OCI-M1 (cell line): ENCODE results near the gene TFF3.

Experiments
- DNase-seq: peaks from one replicate; lab custom pipeline; 2025; lab: John Stamatoyannopoulos, UW

The TFF3 gene

DNA sequence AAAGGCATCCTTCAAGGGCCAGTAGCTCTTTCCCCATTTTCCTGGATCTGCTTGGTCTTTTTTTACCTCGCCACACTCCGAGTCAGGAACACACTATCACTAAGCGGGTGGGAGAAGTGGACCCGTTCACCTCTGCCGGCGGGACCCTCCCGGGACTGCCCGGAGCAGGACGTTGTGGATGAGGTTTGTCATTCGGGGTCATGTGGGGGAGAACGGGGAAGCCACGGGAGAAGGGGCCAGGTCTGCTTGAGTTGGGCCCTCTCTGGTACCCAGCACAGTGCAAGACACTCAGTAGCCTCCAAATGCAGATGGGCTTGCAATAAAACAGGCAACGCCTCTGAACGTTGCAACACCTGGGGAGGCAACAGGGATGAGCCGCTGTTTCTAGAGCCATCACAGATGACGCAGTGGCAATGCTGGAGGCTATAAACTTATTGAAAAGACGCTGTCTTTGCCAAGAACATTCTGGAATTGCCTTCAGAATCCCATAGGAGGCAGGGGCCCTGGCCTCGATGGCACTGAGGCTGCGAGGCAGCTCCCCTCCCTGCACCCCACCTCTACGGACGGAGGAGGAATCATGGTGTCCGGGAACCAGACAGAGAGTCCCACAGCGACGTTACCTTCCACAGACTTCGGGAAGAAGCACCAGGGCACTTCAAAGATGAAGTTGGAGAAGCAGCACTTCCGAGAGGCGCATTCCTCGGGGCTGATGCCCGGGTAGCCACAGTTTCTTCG, 31.8 kb upstream of the TFF3 start:
- DNase-seq, result no peak

DNA sequence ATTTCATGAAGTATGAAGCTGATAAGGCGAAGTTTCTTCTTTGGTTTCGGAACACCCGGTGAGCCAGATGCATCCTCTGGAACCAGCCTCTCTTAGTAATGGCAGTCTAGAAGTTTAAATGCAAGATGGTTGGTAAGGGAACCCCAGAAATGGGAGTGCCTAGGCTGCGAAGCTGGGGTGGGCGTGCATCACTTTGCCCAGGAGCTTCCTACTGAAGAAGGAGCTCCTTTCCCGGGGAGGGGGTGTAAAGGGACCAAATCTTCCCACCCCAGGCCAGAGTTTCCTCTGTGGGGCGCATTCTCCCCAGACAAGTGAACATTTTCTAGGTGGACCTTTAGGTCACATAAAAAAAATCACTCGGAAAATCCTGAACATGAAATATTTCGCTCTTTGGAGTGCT, 31.2 kb upstream of the TFF3 start:
- DNase-seq, result no peak

DNA sequence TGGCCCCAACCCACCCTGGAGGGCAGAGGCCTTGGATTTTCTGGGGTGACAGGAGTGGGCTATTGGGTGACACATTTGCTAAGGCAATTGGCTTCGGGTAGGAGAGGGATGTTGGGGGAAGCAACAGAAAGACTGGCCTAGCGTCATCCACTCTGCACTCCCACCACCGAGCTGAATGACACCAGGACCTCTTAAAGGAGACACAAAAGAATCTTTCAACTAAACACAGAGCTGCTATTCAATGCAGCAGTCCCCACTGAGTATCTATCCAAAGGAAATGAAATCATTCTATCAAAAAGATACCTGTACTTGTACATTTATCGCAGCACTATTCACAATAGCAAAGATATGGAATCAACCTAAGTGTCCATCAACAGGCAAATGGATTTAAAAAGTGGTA, 29.4 kb upstream of the TFF3 start:
- DNase-seq, result no peak

DNA sequence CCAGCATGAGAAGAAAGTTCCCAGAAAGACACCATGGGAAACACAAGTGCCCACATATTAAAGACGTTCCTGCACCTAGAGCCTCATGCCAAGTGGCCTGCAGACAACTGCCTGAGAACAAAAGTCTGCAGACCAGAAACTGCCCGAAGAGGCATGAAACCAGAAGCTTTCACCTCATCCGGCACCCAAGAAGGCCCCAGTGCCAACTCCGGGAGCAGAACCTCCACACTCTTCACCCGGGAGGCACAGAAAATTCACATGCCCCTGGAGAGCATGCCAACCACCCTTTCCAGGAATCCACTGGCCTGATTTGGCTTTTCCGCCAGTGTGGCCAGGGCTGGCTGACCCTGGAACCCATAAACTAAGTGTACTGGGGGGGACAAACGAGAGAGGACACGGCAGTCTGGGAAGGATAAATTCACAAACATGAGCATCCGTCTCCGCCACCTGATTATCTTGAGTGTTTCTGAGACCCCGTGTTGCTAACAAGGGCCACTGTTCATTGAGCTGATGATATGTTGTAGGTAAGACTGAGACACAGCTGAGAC, 28.8 kb upstream of the TFF3 start:
- no peak for DNase-seq

DNA sequence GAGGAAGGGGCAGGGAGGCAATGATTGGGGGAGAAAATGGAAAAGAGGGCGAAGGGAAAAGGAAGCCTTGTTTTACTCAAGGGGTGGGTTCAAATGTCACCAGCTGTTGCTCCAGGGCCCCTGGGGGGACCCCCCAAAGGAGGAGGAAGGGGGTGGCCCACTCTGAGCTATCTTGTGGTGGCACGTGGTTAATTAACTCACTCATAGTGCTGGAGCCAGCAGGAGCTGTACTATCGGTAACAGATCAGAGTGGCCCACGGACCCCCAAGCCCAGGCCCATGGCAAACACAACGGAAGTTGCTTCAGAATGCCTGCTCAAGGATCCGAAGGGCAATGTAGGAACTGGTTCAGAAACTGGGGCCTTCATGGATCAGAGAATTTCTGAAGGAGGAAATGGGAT, 28.3 kb upstream of the TFF3 start:
- no peak for DNase-seq

DNA sequence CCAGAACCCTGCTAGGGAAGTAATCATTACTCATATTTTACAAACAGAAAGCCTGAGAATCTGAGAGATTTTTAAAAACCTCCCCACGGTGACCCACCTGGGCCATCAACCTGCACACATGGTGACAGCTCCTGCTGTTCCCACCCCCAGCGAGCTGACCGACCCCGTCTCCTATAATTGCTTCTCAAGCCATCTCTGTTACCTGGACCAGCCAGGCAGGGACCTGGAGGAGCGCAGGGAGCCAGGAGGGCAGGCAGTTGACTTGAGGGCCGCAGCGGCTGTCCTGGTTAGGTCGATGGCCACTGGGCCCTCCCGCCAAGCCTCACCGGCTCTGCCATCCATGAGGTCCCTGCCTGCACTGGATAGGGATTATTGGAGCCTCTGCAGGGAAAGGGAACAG, 27.9 kb upstream of the TFF3 start:
- DNase-seq, result no peak

DNA sequence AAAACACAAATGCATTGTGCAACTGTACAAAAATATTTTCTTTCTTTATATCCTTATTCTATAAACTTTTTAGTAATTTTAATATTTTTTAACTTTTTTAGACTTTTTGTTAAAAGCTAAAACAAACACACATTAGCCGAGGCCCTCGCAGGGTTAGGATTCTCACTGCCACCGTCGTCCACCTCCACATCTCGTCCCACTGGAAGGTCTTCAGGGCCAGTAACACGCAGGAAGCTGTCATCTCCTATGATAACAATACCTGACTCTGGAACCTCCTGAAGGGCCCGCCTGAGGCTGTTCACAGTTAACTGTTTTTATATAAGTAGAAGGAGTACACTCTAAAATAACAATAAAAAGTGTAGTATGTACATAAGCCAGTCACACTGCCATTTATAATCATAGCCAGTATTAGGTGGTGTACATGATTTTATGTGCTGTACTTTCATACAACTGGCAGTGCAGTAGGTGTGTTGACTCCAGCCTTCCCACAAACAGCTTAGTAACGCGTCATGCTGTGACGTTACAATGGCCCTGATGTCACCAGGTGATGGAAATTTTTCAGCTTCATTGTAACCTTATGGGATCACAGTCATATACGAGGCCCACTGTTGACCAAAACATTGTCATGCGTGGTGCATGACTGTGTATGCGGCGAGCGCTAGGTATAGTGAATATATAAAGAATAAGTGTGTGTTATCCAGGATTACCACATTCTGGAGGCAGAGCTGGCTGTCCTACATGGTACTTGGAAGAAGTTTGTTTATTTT, 26.8 kb upstream of the TFF3 start:
- no peak for DNase-seq

DNA sequence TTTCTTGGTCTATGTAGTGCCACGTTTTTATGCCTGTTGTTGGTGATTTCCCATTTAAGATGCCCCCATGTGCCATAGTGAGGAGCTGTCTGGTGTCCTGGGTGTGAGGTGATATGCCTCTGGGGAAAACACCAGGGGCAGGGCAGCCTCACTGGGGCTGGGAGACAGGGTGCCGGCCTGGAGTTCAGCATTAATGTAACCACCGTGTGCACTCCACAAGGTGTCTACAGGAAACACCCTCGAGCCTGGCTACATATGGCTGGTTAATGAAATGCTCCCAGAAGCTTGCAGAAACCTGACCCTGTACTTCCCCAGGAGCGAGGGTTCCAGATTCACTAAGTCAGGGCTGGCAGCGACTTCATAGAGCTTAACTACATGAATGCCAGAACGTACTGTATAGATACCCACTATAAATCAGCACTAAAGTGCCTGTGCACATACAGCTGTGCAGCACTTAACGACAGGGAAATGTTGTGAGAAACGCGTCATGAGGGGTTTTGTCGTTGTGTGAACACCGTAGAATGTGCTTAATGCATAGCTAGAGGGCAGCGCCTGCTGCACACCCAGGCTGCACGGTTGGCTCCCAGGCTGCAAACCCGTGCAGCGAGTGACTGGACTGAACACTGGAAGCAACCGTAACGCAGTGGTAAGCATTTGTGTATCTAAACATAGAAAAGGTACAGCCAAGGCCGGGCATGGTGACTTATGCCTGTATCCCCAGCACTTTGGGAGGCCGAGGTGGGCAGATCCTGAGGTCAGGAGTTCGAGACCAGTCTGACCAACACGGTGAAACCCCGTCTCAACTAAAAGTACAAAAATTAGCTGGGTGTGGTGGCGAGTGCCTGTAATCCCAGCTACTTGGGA, 25.2 kb upstream of the TFF3 start:
- no peak for DNase-seq

DNA sequence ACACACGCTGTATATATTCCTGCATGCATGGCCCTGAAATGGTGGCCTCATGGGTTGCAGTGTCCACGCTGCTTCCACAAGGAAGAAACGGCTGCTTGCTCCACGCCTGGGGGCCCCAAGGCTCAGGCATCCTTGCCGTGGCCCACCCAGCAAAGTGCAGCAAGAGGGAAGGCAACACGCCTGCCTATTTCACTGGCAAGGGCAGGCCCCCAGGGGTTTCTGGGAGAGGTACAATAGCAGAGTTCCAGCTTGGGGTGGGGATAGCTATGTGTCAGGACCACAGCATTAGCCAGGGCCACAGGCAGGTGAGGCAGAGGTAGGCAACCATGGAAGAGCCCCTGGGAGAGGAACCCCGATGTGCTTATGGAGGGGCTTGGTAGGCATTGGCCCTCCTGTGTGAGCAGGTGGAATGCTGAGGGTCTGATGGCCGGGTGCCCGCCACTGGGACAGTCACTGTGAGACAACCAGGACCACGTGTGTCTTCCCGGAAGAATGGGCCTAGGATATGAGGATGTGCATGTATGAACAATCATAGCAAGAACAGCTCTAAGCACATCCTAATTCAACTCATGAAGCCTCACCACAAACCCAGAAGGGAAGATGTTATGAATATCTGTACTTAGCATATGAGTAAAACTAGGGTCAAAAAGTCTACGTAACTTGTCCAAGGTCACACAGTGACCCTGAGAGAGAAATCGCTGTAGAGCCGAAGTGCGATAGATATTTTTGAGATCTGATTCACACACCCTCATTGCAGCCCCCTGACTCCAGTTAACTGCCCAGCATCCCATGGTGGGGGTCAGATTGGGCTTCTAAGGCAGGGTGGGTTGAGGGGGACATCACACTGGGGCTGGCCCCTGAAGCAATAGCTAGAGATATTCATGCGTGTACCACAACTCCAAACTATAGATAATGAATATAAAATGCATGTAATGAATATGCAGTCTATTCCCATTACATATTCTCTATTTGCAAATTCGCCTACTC, 23.8 kb upstream of the TFF3 start:
- no peak for DNase-seq

DNA sequence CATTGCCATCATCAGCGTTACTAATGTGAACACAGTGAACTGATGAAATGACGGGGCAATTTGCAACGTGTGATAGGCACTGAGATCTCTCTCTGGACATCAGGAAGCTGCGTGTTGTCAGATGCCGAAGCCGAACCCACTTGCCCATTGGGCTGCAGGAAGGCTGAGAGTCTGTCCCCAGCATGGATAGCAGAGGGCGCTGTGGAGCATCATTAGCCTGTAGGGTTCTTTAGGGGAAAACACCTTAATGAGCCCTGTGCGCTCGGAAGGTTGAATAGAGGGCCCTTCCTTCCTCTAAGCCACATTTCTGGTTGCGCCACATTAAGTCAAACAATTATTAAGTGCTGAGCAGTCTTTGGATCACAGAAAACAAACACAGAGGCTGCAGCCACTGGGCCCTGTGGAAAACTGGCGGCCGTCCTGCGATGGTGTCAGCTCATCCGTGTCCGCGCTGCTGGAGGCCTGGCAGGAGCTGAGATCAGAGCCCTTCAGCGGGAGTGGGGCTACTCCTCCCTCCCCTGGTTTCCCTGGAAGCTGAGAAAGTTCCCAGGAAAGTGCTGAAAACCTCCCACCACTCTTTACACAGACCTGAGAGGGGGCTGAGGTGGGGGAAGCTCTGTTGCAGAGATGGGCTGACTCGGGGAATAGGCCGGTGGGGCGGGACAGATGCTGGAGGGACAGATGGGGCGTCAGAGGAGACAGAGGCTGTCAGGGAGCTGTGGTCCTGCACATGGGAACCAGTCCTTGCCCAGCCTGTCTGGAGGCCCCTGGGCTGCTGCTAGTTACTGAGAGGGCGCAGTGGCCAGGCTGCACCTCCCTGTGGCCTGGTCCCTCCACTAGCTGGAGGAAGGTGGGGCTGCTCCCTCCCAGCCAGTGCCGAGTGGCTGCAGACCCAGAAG, 22.9 kb upstream of the TFF3 start:
- peak; percentile 78 for DNase-seq

DNA sequence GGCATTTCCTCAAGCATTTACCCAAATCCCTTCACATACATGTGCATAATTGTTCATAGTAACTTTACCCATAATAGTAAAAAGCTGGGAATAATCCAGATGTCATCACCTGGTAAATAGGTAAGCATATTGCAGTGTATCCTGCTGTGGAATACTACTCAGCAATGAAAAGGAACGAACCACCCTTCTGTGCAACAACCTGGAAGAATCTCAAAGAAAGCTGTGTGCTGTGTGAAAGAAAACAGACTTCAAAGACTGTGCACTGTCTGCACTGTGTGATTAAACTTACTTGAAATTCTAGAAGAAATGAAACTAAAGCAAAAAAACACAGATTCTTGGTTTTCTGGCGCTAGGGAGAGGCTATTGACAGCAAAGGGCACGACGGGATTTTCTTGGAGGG, 22.1 kb upstream of the TFF3 start:
- DNase-seq, result no peak

DNA sequence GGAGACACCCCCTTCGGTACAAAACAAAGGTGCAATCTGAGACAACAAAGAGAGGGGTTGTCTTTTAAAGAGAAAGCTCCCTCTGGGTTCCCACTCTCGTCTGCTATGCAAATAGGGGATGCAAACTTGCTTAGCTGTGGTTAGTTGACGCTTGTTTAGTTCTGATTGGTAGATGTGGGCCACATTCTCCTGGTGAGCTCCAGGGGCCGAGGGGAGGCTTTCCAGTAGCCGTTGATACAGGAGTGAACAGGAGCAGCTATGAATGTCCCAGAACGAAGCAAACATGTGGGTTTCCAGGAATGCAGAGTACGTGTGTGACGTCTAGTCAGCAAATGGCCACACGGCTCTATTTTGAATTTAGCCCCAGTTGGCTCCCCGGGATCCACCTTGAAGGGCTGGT, 20.8 kb upstream of the TFF3 start:
- DNase-seq, result no peak

DNA sequence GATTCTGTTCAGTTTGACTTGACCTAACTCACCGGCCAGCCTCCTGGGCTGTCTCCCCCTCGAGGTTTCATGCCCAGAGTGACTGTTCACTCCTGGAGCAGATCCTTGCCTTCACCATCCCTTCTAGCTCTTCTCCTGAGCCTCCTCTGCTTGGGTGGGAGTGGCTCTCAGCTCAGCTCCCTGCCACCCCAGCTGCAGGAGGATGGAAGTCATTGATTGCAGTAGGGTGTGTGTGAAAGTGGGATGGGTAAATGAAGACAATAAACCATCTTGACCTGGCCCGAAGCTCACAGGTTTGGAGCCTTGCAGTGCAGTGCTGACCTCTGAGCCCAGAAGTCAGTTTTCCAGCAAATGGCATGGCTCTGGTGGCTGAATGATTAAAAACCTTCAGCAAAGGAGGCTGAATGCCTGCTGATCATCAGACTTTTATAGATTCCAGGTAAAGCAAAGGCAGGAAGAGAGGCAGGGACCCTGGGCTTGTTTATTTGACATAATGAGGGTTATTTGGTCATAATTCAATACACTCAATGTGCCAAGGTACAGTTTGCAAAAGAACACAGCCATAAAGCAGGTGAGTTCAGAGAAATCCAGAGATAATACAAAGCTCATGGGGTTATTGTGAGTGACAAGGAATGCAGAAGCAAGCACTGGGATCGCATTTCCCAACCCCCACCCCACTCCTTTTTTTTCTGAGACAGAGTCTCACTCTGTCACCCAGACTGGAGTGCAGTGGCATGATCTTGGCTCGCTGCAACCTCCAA, 17.5 kb upstream of the TFF3 start:
- DNase-seq, result no peak

DNA sequence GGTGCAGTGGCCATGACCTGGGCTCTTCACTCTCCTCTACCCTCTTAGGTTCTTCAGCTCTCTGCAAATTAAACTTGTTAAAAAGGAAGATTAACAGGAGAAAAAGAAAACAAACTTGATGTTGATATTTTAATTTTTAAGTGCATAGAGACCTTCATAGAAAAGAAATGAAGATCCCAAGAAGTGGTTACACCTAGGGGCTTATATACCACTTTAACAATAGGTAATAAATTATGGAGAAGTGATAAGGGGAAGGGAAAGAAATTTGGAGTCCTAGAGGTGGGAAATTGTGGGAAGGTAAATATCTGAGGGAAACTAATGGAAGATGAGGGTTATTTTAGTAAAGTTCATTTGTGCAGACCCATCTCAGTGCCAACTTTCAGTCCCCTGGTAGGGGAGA, 16.5 kb upstream of the TFF3 start:
- DNase-seq, result no peak

DNA sequence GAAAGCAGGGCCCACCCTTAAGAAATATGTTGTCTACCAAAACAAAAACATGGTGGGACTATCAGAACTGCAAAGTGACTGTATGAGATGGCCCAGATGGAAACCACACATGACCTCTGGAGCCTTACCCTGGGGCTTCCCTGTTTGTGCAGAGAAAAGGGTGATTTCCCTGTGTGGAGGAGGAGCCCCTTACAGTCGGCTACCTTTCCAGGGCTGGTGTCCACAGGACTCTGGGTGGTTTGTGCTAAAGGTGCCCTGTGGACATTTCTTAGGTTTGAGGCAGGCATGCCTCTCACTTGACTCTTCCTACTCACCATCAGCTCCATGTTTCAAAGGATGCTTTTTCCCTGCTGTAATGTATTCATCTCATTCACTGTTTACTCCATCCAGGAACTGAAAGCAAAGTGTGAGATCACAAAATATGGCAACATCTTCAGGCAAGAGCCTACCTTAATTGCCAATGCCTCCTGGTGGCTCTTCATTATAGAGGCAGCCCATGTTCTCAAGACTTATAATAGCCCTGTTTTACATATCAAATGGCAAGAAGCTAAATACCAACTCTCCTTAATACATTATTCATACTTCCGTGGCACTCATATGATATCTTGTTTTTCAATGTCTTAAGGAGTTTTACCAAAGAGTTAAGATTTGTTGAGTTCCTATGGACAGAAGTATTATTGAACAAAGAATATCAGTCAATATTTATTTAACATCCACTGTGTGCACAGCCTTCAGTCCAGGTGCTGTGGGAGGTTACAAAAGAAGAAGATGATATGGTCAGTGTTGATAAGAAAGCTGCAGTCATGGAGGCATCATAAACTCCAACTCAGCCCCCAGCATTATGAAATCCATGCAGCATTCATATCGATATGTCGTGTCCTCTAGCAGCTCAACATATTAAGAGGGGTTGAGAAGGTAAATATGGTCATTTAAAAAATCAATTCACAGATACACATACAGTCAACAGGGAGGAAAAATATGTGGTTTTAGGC, 15.5 kb upstream of the TFF3 start:
- DNase-seq, result no peak

DNA sequence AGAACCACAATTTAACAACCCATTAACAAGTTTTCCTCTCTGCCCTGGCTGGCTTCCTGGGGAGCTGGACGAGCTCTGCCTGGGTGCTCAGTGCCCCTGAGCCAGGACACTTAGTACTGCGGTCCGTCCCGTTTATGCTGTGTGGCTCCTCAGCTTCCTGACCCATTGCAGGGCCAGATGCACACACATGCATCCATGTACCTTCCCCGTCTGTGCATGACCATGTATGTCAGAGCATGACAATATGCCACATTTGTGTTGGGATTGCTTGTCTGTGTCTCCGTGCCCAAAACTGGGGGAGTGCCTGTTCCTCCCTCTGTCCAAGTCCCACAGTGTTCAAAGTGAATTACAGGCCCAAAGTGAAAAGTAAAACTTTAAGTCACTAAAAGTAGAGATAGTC, 9.7 kb upstream of the TFF3 start:
- no peak for DNase-seq

DNA sequence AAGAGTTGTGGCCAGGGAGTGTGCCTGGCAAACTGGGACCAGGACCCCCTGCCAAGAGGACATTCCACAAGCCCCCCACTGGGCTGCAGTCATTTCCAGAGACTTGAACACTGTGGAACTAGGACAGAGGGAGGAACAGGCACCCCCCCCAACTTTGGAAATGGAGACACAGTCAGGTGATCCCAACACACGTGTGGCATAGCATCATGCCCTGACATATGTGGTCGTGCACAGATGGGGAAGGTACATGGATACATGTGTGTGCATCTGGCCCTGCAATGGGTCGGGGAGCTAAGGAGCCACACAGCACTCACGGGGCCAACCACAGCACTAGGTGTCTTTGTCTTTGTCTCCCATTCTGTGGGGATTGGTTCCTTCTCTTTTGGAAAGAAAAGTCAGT, 6.6 kb upstream of the TFF3 start:
- no peak for DNase-seq

DNA sequence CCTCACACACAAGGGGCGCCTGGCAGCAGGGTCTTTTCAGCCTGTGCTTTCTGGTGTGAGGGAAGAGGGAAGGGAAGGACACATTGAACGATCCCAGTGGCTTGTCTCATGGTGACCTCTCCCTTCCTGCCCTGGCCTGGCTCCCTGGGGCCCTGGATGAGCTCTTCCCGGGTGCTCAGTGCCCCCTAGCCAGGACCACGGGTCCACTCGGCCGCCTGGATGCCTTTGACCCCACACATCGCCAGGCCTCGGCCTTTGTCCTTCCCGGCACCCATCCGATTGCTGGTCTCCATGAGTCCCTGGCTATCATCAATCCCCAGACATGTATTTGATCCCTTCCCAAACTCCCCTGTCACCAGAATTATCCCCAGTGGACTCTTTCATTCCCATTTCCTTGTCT, 6.0 kb upstream of the TFF3 start:
- no peak for DNase-seq
